ENCODE data around the gene LBH.

GRCh38 chr2:30206461-30207430 is 24.6 kb upstream of the LBH start:
- no peak for TF ChIP-seq ZNF274 (IDR thresholded peaks at IDR 0.05; ENCODE audit: low read depth, low read length)
- TF ChIP-seq CTCF (IDR thresholded peaks at IDR 0.05 in 2 of 3, conservative IDR thresholded peaks at IDR 0.05 in 1 of 3; ENCODE audit: borderline replicate concordance in 1 of 3, insufficient read depth in 1 of 3, low read depth in 2 of 3, low read length in 2 of 3), result no peak
- TF ChIP-seq REST (IDR thresholded peaks at IDR 0.05; ENCODE audit: low read depth), result no peak
